GM18873 (cell line): ENCODE data around the gene LAMB3.

Experiments
- ATAC-seq: cut with Tn5 transposase; IDR thresholded peaks from one replicate; pipeline ENCODE4 v1.9.1; 2021; ENCODE audit warnings: mild to moderate bottlenecking, moderate library complexity, moderate number of reproducible peaks; ENCODE audit not compliant: unreplicated experiment, low FRiP score

The LAMB3 gene

GRCh38 chr1:209601809-209602657 lies 50.2 kb downstream of the LAMB3 start:
- ATAC-seq: no peak

DNA sequence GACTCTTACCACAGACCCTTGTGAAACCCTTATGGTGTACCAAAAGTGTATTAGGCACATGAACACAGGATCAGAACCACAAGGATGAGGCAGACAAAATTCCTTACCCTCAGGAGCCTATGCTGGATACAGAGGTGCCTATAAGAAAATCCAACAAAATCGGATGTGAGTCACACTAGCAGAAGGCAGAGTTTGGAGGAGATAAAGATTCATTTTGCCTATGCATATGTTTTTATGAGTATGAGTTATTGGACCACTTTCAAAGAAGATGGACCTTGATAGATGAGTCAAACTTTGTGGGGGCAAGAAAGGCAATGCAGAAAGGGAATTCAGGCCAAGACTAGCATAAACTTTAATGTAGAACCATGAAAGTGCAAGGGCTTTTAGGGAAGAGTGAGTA lies 51.7 kb downstream of the LAMB3 start:
- no peak for ATAC-seq

GRCh38 chr1:209598227-209598626 lies 54.0 kb downstream of the LAMB3 start:
- ATAC-seq: no peak

GRCh38 chr1:209597499-209597898 lies 54.7 kb downstream of the LAMB3 start:
- ATAC-seq: no peak

DNA sequence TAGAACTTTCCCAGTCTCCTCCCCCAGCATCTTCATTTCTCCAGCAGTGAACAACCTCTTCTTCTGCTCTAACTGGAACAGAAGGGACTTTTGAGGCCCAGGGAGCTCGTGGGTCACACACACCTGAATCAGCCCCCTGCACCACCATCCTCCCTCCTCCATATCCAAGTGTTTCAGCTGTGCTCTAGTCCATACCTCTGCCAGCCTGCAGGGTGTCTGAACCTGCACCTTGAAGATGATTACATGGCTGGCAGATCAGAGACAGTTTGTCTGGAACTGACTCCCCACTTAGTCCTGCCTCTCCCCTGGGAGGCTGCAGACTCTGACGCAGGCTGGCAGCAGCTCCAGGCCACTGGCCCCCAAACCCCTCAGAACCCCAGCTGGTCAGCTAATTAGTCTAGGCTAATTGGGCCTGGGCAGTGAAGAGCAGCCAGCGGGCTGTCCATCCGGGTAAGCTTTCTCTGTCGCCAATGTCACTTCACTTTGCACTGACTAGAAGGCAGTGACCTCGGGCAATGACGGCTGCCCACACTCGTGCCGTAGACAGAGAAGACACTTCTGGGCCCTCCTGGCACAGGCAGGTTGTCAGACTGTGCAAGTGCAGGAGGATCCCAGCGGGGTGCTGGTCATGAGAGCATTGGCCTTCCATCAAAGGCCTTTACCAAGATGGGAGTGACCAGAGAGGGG lies 56.5 kb downstream of the LAMB3 start:
- ATAC-seq: no peak

- no peak for ATAC-seq
Observed at GRCh38 chr1:209595028-209595427, 57.2 kb downstream of the LAMB3 start.

DNA sequence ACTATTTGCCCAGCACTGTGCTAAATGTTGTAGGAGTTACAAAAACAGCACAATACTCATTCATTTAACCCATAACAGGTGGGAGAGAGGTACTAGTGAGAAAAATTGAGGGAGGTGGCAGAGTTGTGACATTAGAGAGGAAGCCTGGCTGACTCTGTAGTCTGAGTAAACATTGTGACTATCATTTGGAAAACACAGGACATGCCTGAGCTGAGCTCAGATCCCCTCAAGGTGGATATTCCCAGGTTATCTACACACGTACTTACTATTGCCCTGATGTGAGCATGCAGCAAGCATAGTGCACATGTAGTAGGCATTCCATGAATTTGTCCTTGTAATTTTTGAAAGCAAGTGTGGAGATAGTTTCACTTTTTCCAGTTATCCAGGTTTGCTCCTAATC lies 57.8 kb downstream of the LAMB3 start:
- no peak for ATAC-seq

DNA sequence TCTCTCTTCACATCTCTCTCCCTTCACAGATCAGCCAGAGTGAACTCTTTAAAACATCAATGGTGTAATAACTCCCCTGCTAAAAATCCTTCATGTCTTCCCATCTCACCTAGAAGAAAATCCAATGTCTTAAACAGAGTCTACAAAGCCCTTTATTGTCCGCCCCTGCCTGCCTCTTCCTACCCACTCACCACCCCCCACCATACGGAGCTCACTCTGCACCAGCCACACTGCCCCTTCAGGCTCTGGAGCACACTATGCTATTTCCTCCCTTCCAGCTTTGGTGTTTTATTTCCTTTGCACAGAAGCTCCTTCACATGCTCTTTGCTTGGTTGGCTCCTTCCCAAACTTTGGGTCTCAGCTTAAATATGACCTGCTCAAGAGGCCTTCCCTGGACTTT lies 58.5 kb downstream of the LAMB3 start:
- no peak for ATAC-seq

DNA sequence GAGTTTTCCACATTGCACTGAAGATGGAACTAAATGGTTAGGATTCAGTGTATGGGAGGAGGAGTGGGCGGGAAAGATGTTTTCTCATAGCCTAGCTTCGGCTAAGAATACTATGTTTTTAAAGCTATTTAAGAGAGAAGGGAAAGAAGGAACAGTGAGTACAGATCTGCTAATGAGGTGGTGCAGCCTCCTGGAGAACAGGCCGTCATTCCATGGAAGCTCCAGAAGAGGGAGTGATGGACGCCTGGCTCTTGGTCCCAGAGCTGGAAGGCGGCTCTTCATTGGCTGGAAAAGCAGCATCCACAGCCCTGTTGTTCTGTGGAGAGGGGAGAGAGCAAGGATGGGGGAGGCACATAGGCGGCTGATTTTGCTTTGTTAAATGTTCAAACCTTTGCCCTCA lies 61.8 kb downstream of the LAMB3 start:
- ATAC-seq: no peak

- ATAC-seq: no peak
Observed at GRCh38 chr1:209589863-209590262, 62.4 kb downstream of the LAMB3 start.

DNA sequence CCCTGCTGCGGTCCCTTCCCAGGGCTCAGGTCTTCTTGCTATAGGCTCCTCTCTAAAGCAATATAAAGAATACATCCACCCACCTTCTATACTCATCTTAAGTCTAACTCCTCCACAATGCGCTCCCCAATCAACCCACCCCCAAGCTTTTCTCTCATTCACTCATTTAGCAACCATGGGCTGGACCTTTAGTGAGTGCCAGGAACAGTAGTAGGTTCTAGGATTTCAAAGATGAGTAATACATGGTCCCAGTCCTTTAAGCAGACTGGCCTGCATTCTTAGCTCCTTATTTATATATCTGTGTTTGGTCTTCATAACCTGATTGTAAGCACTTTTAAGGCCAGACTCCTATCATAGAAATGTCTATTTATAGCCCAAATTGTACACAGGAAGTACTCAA lies 62.8 kb downstream of the LAMB3 start:
- no peak for ATAC-seq

DNA sequence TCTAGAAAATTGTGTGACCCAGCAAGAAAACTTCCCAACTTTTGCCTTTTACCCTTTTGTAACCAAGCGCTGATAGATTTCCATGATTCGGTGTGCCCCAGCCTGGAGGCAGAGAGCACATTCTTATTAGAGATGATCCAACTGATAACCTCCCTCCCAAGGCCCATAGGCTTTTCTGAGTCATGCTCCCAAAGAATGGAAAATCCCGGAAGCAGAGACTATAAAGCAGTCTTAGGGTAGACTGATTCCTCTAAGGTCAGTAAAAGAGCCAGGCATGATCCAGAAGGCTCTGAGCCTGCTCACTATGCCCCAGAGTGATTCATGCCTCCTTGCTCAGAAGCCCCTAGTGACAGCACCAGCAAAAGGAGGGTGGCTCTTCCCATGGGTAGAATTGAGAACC lies 64.4 kb downstream of the LAMB3 start:
- ATAC-seq: no peak

DNA sequence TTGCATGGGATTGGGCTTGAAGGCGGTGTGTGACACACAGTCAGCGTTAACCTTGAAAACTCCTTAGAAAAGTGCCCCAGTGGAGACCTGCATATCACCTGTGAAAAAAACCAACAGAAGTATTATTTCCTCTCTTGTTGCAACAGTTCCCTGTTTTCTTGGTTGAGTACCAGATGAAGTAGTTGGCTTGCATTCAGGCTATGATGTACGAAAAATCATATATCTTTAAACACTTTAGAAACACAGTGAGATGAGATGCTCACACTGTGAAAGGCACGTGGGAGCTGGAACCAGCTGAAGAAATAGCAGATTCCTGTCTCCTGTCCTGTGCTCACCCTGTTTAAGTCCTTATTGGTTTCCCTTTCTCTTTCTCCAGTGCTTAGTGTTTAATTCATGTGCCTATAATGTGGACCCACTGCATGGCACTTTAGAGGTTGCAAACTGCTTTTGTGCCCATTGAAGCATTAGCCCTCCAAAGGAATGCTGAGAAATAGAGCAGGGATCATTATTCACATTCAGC lies 65.9 kb downstream of the LAMB3 start:
- ATAC-seq: no peak

DNA sequence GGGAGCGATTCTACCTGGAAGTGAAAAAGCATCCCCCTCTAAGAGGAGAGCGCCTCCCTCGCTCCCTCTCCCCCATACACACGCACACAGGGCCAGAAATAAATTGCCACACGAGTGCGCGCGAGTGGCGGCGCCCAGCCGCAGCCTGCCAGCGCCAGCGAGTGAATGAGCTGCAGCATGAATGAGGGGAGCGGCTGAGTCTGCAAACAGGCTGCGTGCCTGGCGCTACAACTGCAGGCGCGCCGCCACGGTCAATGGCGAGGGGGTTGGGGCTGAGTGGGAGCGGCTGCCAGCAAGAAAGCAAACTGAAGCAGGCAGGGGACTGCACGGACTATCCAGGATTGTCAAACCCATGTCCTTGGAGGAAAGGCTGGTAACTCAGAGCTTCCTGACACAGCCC lies 66.6 kb downstream of the LAMB3 start:
- ATAC-seq: no peak

GRCh38 chr1:209585197-209585596 lies 67.0 kb downstream of the LAMB3 start:
- no peak for ATAC-seq

DNA sequence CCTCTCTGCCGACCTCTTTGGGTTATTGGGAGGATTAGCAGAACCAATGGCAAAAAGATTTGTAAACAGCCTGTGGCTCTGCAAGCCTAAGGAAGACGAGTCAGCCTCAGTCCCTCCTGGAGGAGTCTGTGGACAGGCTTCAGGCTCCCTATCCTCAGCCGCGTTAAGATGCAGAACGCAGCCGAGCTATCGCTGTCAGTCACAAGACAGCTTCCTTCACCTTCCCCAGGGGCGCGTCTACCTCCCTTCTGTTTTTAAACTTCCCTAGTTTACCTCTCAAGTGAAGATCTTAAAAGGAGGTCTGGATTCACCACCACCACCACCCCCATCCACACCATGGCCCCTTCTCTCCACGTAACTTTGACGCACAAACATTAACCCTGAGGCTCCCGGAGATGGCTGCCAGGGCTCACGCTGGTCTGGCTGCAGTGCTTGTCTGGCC lies 68.0 kb downstream of the LAMB3 start:
- ATAC-seq: no peak

DNA sequence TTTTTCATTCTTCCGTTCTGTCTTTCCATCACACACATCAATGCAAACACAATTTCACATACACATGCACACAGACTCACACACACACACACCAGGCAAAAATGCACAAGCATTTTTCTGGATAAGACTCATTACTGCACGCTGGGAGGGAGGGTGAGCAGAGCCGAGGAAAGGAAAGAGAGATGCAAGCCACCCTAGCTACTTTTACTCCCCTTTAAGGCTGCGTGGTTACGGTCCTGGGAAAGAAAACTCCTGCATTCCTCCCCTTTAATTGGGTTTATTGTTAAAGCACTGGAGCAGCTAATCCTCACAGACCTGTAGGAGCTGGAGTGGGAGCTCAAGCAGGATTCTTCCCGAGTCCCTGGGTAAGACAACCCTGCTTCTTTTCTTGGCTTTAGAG lies 68.8 kb downstream of the LAMB3 start, which contains the start of gene CAMK1G:
TSS of gene CAMK1G (plus strand) at position 307 of the 400 bp plus-strand sequence. CDS start 11,270 bp downstream, outside the sequence.
- no peak for ATAC-seq

DNA sequence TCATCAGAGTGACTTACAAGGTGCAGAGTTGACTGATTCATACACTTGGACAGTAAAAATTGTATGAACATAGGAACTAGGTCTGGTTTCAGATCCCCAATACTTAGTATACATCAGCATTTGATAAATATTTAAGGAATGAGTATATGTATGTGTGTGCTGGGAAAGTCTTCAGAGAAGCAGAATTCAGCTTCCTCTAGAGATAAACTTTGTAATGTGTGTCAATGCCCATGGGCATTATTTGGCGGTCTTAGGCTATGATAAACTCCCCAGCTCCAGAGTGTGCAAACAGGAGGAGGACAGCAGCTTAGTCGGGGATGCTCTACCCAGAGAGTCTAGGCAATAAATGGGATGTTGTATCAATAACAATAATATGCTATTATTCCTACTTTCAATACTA lies 71.6 kb downstream of the LAMB3 start:
- no peak for ATAC-seq

DNA sequence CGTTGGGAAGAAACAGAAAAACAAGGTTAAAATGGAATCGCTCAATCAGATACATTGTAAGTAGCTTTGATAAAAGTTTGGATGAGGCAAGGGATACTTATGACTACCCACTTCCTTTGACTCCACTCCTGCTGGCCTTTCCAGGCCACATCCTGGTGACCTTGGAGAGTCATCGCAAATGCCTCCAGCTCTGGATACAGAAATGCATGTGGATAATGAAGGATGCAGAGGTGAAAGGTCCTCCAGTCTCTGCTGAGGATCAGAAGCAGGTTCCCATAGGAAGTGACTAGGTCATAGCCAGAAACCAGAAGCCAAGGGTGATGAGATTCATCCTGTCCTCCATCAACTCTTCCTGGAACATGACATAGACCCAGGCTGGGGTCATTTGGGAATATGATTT lies 74.9 kb downstream of the LAMB3 start:
- no peak for ATAC-seq

- ATAC-seq: no peak
Observed at GRCh38 chr1:209576392-209577197, 75.6 kb downstream of the LAMB3 start.

GRCh38 chr1:209570743-209571142 lies 81.5 kb downstream of the LAMB3 start:
- no peak for ATAC-seq
